HG02798 (cell line): ENCODE results near the gene IL5.
A peak's percentile ranks its signal among the peaks of the same experiment; 100 is the strongest.

Source experiments
- ATAC-seq: cut with Tn5 transposase; IDR thresholded peaks from one replicate; pipeline ENCODE4 v1.9.1; 2021; ENCODE audit warnings: mild to moderate bottlenecking; ENCODE audit not compliant: unreplicated experiment, poor library complexity

IL5 gene

DNA sequence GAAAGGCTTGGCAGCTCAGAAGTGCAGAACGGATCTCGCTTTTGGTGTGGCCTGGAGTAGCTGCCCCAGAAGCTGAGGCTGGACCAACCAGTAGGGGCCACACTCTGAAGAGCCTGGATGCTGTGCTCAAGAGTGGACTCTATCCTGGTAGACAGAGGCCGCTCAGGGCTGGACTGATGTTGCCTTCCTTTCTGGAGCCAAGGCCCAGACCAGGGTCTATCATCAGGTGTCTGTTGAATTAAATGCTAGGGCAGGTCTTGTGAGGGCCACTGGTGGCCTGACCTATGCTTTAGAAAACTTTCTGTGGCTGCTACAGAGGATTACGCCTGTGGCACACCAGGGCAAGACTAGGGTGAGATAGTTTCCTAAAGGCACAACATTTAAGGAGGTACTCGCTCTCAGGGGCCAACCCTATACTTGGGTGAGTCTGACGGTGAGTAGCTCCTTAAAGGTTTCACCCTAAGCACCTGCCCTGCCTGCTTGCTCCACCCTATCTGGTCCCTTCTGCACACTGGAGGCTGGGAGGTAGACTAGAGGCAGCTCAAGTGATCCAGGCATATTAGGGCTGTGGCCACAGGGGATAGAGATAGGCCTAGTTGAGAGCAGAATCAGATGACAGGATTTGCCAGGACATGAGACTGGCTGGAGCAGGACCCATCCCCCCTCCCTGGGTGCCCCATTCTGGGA lies 42.9 kb downstream of the IL5 start:
- ATAC-seq, result no peak

DNA sequence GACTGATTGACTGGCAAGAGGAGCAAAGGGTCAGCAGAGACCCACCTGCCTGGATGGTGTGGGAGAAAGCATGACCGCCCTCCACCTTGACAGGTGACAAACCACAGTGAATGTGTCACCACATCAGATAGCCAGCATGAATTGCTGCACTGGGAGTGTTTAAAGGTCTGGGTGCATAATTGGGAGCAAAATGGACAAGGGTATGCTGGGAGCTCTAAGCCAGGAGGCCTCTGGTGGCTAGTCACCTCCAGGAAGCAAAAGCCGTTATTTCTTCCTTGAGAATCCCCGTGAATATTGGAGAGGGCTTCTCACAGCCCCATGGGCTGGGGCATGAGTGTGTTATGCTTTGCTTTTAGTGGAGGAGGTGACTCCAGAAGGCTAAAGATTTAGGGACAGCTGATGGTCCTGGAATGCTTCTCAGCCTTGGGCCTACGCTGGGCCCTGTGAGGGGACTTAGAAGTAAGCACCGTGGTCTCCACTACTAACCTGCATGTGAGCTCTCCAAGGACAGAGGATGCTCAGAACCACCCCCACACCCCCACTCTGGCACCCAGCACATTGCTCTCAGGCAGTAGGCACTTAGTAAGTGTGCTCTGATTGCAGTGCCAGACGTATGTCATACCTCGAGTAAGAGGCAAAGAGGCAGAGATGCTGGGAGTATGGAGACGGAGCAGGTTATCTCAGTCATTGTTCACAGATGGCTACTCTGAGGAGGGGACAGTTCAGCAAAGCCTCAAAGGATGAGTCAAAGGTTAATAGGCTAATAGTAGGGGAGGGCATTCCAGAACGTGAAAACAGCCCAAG lies 43.7 kb downstream of the IL5 start:
- no peak for ATAC-seq

DNA sequence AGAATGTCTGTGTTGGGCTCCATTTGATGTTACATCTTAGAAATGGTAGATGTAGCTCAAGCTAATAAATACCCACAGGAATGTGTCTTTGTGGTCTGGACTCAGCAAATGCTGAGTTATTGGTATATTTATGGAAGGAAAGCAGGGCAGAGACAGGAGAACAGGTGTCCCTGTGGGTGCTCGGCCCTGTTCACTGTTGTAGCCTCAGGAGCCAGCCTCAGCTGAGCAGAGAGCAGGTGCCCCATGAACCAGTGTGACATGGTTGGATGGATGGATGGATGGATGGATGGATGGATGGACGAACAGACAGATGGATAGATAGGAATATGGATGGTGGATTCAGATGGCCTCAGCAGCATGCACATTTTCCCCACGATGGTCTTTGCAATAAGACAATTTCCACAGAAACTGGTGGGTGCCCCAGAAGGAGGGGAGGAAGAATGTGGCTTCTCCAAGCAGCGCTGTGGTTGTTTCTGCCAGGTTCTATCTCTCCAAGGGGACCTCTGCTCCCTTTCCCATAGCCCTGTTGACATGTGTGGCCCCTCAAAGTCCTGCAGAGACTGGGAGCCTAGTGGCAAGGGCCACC lies 44.5 kb downstream of the IL5 start:
- no peak for ATAC-seq

DNA sequence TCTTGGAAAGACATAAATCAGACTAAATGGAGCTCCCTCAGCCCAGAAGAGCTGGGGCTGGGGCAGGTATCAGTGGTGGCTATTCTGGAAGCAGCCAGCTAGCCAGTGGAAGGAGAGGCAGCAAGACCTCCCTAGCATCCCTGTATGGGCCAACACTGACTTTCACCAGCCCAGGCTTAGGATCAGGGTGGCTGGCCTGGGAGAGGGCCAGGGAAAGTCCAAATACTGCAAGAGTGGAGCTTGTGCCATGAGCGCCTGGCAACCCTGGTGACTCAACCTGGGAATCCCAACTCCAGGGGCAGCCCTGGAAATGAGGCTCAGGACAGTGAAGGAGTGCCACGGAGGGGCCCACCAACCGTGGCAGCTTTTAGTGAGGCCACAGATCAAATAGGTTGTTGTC lies 45.2 kb downstream of the IL5 start:
- no peak for ATAC-seq

DNA sequence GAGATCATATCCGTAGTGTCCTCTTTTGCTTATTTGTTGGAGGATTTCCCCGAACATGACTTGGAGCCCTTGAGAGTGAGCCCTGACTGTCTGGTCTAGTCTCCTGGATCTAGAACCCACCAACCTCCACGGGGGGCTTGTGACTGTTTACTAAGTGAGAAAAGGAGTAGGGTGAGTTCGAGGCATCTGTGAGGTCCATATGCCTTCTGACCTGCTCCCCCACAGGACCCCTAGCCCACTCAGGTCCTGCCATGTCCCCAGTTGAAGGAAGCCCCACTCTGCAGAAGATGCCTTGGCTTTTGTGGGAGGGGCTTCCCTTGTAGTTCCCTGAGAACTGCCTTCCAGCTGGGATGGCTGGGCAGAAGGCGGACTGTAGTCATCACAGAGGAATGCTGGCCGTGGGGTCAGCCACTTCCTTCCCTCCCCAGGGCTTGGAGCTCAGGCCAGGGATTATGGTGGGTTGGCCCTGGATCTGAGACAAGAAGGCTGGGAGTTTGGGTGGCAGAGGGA lies 45.8 kb downstream of the IL5 start:
- ATAC-seq, result no peak

DNA sequence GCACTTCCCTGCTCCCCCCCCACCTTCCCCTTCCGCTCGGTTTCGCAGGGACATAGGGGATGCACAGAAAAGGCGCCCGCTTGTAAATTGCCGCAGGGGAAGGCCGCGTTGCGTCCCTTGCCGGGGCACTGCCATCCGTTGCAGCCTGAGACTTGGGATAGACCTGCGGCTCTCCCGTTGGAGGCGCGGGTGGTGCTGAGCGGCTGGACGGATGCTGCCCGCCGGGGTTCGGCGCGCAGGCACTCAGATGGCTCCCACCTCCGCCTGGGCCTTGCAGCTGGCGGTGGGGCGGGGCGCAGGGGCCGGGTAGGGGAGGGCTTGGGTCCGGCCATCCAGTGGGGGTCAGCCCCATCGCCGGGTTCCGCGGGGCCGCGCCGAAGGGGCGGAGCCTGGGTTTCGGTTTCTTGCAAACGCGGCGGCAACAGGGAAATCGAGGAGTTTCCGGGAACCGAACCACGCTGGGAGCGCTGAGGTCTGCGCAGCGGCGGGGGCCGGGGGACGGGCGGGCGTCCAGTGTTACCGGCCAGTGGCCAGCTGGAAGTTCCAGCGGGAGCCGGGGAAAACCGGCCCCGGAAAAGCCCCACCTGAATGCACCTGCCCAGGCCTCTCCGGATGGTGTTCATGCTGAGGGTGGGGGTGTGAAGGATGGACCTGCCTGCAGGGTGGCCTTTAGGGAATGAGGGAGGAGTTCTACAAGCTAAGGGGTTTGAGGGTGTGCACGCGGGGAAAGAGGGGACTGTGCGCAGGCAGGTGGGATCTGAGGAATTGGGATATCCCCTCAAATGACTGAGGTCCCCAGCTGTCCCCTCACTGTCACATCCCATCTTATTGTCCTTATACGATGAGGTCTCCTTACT lies 46.5 kb downstream of the IL5 start:
- peak; percentile 59 for ATAC-seq

DNA sequence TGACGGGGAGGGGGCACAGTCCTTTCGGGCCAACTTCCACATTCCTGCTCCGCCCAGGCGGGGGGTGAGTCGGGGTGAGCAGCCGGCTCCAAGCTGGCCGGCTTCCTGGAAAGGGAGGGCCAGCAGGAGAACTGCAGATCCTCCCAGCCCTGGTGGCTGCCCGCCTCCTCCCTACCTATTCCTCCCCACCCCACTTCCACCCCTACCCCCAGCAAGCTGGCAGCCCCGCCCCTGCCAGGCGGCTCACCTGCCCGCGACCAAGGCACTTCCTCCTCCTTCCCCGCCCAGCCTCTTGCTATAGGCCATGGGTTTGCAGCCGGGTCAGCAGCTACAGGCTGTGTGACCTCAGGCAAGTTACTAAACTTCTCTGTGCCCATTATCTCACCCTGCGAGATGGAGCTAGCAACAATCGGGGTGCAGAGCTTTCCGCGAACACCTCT lies 47.1 kb downstream of the IL5 start:
- peak; percentile 45 for ATAC-seq

DNA sequence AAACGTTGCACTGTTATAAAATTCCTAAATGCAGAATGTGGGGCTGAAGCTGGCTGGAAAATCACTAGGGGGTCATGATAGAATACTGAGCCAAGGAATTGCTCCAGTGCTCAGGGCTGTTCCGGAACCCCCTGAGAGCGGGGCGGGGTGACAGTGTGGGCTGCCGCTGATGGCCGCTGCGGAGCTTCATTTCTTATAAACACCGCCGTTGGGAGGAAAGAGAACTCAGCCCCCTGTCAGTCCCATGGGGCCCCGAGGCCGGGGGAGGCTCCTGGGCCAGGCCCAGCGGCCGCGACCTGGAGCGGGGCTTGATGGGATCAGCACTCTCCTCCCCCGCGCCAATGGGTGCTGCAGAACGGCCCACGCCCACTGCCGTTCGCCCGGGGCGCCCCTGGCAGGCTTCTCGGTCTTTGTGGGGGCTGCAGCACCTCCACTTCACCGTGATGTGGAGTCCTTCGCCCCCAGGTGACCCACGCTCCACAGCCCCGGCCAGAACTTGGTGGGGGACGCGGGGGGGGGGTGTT lies 47.6 kb downstream of the IL5 start:
- ATAC-seq, result peak; percentile 28

DNA sequence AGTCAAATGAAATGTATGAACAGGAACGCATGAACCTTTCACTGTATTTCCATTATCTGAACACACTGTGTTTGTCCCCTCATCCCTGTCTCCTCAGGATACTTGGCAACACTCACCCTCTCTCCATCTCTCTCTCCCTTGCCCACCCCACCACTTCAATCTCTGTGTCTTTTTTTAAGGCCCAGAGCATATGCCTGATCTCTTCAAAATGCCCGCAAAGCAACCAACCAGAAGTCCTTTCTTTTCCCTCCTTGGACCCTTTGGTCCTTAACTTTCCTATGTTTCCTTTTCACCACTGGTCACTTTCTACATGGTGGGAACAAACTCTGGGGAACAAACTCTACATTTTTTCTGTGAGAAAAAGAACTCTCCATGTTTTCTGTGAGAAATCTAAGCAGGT lies 49.5 kb downstream of the IL5 start:
- ATAC-seq, result no peak

DNA sequence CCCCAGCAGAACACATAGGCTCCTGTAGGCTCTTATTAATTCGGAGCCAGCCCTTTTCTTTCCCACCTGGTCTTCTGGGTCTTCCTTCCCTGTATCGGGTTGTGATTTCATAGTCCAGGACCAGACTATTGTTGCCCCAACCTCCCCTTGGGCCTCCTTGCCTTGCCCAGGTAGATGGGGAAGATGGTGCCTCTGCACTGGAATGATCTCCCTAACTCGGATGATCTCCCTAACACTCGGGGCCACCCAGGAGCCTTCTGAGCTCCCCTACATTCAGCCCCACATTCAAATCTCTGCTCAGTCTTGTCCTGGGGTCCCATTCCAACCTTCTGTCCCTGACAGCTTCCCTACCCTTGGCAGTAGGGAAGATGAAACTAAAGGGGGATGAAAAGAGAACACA lies 50.1 kb downstream of the IL5 start:
- ATAC-seq, result no peak

DNA sequence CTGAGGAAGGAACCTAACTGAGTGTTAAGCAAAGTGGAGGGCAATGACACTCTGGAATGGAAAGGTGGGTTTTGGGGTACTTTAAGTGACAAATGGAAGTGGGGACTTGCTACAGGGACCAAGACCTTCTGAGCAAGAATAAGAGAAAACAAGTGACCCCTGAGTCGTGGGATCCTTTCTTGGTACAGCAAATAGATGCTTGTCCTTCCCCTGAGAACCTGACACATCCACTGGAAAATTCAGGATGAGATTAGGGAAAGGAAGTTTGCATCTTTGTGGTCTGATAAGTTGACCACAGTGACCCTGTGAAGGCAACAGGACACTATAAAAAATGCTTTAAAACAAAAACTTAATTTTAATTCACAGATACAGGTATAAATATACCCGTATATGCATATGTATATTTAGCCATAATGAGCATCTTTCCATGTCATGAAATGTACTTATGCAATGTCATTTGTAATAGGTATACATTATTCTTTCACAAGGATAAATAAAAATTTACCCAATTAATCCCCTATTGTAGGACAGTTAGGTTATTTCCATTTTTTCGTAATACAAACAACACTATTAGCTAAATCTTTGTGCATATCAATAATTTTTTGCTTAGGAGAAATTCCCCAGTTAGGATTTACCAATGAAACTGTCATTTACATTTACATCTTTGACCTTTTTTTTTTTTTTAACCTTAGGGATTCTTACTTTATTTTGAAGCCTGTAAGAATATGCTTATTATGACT lies 50.8 kb downstream of the IL5 start:
- ATAC-seq, result no peak
